ENCODE results near the gene CASZ1. TPM values are rescaled to one million over a fixed set of nuclear protein-coding genes. Genes with fewer than 3 reads are reported as not detected.
A peak's percentile ranks its signal among the peaks of the same experiment; 100 is the strongest.

The CASZ1 gene
- total RNA-seq, 1 donor from 2014 or later = 4.0 TPM

DNA sequence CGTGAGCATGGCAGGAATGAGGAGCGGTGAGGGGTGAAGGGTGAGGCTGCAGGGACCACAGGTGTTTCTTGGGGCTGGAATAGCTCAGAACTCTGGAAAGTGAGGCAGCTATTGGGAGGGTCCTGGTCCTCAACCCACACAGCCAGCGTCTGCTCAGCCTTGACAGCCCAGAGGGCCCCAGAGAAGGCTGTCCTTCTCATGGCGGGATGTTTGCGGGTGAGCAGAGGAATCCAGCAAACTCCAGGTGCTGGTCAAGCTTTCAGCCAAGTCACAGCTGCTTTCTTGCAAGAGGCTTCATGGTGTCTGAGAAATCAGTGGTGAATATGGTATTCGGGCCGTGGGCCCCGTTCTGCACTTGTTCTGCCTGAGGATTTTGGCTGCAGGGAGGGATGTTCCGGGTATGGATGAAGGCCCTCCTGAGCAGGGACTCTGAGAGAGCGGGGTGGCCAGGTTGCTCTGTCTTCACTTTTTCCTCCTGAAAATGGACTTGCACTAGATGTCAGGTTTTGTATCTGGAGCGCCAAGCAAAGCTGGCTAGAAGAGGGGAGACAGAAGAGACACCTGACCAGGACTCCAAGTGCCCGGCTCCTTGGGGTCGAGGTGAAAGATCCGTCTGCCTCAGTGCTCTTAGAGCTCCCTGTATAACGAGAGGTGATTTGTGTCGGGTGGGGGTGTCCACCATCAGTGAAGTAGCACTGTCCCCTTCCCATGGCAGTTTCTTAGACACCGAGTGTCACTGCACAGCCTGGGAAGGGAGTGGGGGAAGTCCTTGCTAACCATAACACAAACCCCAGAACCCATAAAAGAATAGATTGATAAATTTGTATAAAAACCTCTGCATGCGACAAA, 181.8 kb downstream of the CASZ1 start:
- Mint-ChIP-seq H3K27me3 (ENCODE audit: low read depth, unreplicated experiment) (no peaks in the 10 kb centered on the region), H3K36me3 (ENCODE audit: low read depth, unreplicated experiment) (peaks cover 14% of the 10 kb centered on the region), H3K9me3 (ENCODE audit: unreplicated experiment) (no peaks in the 10 kb centered on the region), H3K4me1 (ENCODE audit: low read depth, unreplicated experiment) (no peaks in the 10 kb centered on the region), H3K4me3 (ENCODE audit: unreplicated experiment) (no peak overlapping the region), H3K27ac (ENCODE audit: unreplicated experiment) (no peak overlapping the region)
- DNase-seq (ENCODE audit: low read depth) = no peak
- FAIRE-seq = no peak
- Histone ChIP-seq H3K9me3 (ENCODE audit: insufficient read depth, low read depth, low read length) (no peaks in the 10 kb centered on the region), H3K9ac (ENCODE audit: low read length) (no peak overlapping the region), H3K27me3 (ENCODE audit: insufficient read depth, low read length) (no peaks in the 10 kb centered on the region), H3K79me2 (ENCODE audit: insufficient read depth, low read length) (peaks cover 3% of the 10 kb centered on the region), H3K36me3 (ENCODE audit: insufficient read depth, low read length) (no peaks in the 10 kb centered on the region), H4K20me1 (ENCODE audit: insufficient read depth, low read length) (peaks cover 56% of the 10 kb centered on the region), H3K4me3 (ENCODE audit: insufficient read depth, low read depth, low read length) (no peak overlapping the region), H3K4me1 (ENCODE audit: insufficient read depth, low read length) (peaks cover 8% of the 10 kb centered on the region), H3K4me2 (ENCODE audit: low read length) (peak overlapping the region; percentile 54), H2AFZ (ENCODE audit: low read depth, low read length) (no peak overlapping the region), H3K27ac (ENCODE audit: low read depth, low read length) (no peak overlapping the region)
- TF ChIP-seq EZH2 (IDR thresholded peaks at IDR 0.05; ENCODE audit: insufficient read depth, low read length) = no peak

DNA sequence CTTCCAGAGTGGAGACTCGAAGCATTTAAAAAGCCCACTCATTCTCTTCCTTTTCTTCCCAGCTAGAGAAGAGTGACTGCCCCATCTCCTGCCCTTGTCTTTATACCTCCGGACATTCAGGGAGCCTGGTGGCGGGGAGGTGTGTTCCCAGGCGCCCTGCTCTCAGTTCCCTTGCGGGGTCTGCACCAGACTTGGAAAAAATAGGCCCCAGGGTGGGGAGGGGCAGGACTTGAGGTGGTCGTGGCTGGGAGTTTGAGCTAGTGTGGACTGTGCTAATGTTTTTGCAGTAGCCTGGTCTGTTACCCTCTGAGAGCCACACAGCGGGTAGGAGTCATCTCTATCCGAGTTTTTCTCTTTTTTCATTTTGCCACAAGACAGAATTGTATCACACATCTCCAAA, 182.6 kb downstream of the CASZ1 start:
- Histone ChIP-seq H2AFZ (ENCODE audit: low read depth, low read length) (no peak overlapping the region), H3K4me2 (ENCODE audit: low read length) (no peak overlapping the region), H3K36me3 (ENCODE audit: insufficient read depth, low read length) (no peaks in the 10 kb centered on the region), H3K27ac (ENCODE audit: low read depth, low read length) (no peak overlapping the region), H4K20me1 (ENCODE audit: insufficient read depth, low read length) (peaks cover 56% of the 10 kb centered on the region), H3K4me3 (ENCODE audit: insufficient read depth, low read depth, low read length) (no peak overlapping the region), H3K4me1 (ENCODE audit: insufficient read depth, low read length) (peaks cover 8% of the 10 kb centered on the region), H3K79me2 (ENCODE audit: insufficient read depth, low read length) (peaks cover 3% of the 10 kb centered on the region), H3K27me3 (ENCODE audit: insufficient read depth, low read length) (no peaks in the 10 kb centered on the region), H3K9ac (ENCODE audit: low read length) (no peak overlapping the region), H3K9me3 (ENCODE audit: insufficient read depth, low read depth, low read length) (no peaks in the 10 kb centered on the region)
- no peak overlapping the region for H3K4me3 Mint-ChIP-seq (ENCODE audit: unreplicated experiment)
- H3K27ac Mint-ChIP-seq (ENCODE audit: unreplicated experiment) = no peak overlapping the region
- DNase-seq (ENCODE audit: low read depth) = no peak
- H3K27me3 Mint-ChIP-seq (ENCODE audit: low read depth, unreplicated experiment) = no peaks in the 10 kb centered on the region
- no peaks in the 10 kb centered on the region for H3K4me1 Mint-ChIP-seq (ENCODE audit: low read depth, unreplicated experiment)
- peaks cover 12% of the 10 kb centered on the region for H3K36me3 Mint-ChIP-seq (ENCODE audit: low read depth, unreplicated experiment)
- no peak for FAIRE-seq
- no peak for TF ChIP-seq EZH2 (IDR thresholded peaks at IDR 0.05; ENCODE audit: insufficient read depth, low read length)
- TF ChIP-seq, protein P1, sequence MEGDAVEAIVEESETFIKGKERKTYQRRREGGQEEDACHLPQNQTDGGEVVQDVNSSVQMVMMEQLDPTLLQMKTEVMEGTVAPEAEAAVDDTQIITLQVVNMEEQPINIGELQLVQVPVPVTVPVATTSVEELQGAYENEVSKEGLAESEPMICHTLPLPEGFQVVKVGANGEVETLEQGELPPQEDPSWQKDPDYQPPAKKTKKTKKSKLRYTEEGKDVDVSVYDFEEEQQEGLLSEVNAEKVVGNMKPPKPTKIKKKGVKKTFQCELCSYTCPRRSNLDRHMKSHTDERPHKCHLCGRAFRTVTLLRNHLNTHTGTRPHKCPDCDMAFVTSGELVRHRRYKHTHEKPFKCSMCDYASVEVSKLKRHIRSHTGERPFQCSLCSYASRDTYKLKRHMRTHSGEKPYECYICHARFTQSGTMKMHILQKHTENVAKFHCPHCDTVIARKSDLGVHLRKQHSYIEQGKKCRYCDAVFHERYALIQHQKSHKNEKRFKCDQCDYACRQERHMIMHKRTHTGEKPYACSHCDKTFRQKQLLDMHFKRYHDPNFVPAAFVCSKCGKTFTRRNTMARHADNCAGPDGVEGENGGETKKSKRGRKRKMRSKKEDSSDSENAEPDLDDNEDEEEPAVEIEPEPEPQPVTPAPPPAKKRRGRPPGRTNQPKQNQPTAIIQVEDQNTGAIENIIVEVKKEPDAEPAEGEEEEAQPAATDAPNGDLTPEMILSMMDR (IDR thresholded peaks at IDR 0.05; ENCODE audit: insufficient read depth, low read depth, low read length) = no peak
- H3K9me3 Mint-ChIP-seq (ENCODE audit: unreplicated experiment) = no peaks in the 10 kb centered on the region

DNA sequence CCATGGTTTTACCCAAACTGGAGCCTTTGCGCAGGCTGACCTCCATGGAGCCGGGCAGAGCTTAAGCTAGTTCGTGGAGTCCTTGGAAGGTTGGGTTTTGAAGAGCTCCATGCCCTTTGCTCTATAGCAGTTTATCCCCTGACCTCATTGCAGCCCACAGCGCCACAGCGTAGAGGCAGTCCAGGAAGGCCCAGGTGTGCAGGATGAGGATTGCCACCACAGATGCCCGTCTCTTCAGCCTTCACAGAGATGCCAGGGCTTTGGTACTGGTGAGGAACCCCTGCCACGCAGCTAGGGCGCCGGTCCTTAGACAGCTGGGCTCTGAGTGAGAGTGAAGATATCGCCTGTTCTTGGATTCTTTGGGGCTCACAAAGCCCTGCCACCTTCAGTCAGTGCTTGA, 183.1 kb downstream of the CASZ1 start:
- H4K20me1 ChIP-seq (ENCODE audit: insufficient read depth, low read length) = peaks cover 54% of the 10 kb centered on the region
- Mint-ChIP-seq H3K27ac (ENCODE audit: unreplicated experiment) (no peak overlapping the region), H3K4me1 (ENCODE audit: low read depth, unreplicated experiment) (no peaks in the 10 kb centered on the region), H3K9me3 (ENCODE audit: unreplicated experiment) (no peaks in the 10 kb centered on the region), H3K36me3 (ENCODE audit: low read depth, unreplicated experiment) (peaks cover 10% of the 10 kb centered on the region), H3K4me3 (ENCODE audit: unreplicated experiment) (no peak overlapping the region), H3K27me3 (ENCODE audit: low read depth, unreplicated experiment) (no peaks in the 10 kb centered on the region)
- no peak overlapping the region for H3K4me2 ChIP-seq (ENCODE audit: low read length)
- no peak overlapping the region for H3K27ac ChIP-seq (ENCODE audit: low read depth, low read length)
- DNase-seq (ENCODE audit: low read depth) (no peak), FAIRE-seq (no peak)
- peaks cover 3% of the 10 kb centered on the region for H3K79me2 ChIP-seq (ENCODE audit: insufficient read depth, low read length)
- H3K27me3 ChIP-seq (ENCODE audit: insufficient read depth, low read length) = no peaks in the 10 kb centered on the region
- no peaks in the 10 kb centered on the region for H3K9me3 ChIP-seq (ENCODE audit: insufficient read depth, low read depth, low read length)
- H2AFZ ChIP-seq (ENCODE audit: low read depth, low read length) = no peak overlapping the region
- H3K9ac ChIP-seq (ENCODE audit: low read length) = no peak overlapping the region
- no peaks in the 10 kb centered on the region for H3K36me3 ChIP-seq (ENCODE audit: insufficient read depth, low read length)
- no peak overlapping the region for H3K4me3 ChIP-seq (ENCODE audit: insufficient read depth, low read depth, low read length)
- peaks cover 8% of the 10 kb centered on the region for H3K4me1 ChIP-seq (ENCODE audit: insufficient read depth, low read length)
- TF ChIP-seq, protein P1 (IDR thresholded peaks at IDR 0.05; ENCODE audit: insufficient read depth, low read depth, low read length) = no peak
